ENCODE measurements around the gene TRAF1.

GRCh38 chr9:120936764-120937122, 10.1 kb upstream of the TRAF1 start:
- TF ChIP-seq CTCF (IDR thresholded peaks at IDR 0.05): no peak
- TF ChIP-seq POLR2A (IDR thresholded peaks at IDR 0.05): no peak

Measured in suprapubic skin (tissue), 3 donors.